GM06990 (cell line): ENCODE results near the gene MACROH2A1.

Experiments
- DNase-seq: peaks from one replicate; pipeline ENCODE4 v3.0.0-alpha.2; 2011; ENCODE audit not compliant: insufficient read length; ENCODE audit errors: extremely low read depth
- H3K27me3 ChIP-seq: replicated peaks from 2 replicates; pipeline ENCODE4 v1.6.0; 2011; ENCODE audit warnings: low read length; ENCODE audit not compliant: control insufficient read depth, insufficient read depth
- H3K36me3 ChIP-seq: 2 replicates; pipeline ENCODE4 v1.5.1; 2011; ENCODE audit warnings: low read length; ENCODE audit not compliant: control insufficient read depth, insufficient read depth
- H3K4me3 ChIP-seq: replicated peaks from 2 replicates; pipeline ENCODE4 v1.5.1; 2011; ENCODE audit warnings: low read depth, mild to moderate bottlenecking, control low read depth, low read length
- TF ChIP-seq, protein P1 (sequence below): IDR thresholded peaks from 2 replicates; pipeline ENCODE4 v1.5.1; 2011; ENCODE audit warnings: low read length, control low read depth, mild to moderate bottlenecking, inconsistent platforms; ENCODE audit not compliant: insufficient read depth, poor library complexity, severe bottlenecking

Gene MACROH2A1

DNA sequence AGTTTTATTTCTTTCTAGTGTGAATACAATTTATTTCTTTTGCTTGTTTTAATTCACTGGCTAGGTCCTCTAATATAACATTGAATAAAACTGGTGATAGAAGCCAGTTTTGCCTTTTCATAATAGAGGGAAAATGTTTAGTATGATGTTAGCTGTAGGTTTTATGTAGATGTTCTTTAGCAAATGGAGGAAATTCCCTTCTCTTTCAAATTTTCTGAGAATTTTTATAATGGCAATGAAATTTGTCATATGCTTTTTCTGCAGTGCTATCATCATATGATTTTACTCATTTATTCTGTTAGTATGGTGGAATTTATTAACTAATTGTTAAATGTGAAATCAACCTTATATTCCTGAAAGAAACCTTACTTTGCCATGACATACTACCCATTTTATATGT is 18.1 kb upstream of the MACROH2A1 start:
- no peak for DNase-seq
- H3K27me3 ChIP-seq: no peaks in the 10 kb centered on the region
- H3K36me3 ChIP-seq: no peaks in the 10 kb centered on the region
- H3K4me3 ChIP-seq: no peak overlapping the region
- TF ChIP-seq, protein P1, sequence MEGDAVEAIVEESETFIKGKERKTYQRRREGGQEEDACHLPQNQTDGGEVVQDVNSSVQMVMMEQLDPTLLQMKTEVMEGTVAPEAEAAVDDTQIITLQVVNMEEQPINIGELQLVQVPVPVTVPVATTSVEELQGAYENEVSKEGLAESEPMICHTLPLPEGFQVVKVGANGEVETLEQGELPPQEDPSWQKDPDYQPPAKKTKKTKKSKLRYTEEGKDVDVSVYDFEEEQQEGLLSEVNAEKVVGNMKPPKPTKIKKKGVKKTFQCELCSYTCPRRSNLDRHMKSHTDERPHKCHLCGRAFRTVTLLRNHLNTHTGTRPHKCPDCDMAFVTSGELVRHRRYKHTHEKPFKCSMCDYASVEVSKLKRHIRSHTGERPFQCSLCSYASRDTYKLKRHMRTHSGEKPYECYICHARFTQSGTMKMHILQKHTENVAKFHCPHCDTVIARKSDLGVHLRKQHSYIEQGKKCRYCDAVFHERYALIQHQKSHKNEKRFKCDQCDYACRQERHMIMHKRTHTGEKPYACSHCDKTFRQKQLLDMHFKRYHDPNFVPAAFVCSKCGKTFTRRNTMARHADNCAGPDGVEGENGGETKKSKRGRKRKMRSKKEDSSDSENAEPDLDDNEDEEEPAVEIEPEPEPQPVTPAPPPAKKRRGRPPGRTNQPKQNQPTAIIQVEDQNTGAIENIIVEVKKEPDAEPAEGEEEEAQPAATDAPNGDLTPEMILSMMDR: no peak

GRCh38 chr5:135405082-135405481 is 6.1 kb upstream of the MACROH2A1 start:
- Histone ChIP-seq H3K27me3 (no peaks in the 10 kb centered on the region), H3K4me3 (no peak overlapping the region), H3K36me3 (no peaks in the 10 kb centered on the region)
- TF ChIP-seq, protein P1: no peak
- no peak for DNase-seq

DNA sequence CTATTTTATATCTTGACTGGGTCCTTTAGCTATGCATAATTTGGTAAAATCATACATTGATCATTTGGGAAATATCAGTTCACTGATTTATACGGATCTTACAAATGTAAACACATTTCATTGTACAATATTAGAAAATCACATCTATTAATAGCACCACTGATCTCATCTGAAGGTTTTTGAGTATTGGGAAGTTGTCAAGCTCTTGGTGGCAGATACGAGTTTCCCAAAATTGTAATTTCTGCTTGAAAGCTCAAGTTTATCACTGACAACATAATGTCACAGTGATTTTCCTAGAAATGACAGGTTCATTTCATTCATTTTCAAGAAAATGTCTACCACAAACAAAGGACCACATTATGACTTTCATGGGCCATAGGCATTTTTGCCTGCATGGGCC is 3.0 kb upstream of the MACROH2A1 start:
- Histone ChIP-seq H3K27me3 (no peaks in the 10 kb centered on the region), H3K4me3 (no peak overlapping the region), H3K36me3 (no peaks in the 10 kb centered on the region)
- no peak for DNase-seq
- TF ChIP-seq, protein P1: no peak

GRCh38 chr5:135400866-135401265 is 1.8 kb upstream of the MACROH2A1 start:
- TF ChIP-seq, protein P1: no peak
- Histone ChIP-seq H3K4me3 (no peak overlapping the region), H3K27me3 (no peaks in the 10 kb centered on the region), H3K36me3 (no peaks in the 10 kb centered on the region)
- DNase-seq: no peak

DNA sequence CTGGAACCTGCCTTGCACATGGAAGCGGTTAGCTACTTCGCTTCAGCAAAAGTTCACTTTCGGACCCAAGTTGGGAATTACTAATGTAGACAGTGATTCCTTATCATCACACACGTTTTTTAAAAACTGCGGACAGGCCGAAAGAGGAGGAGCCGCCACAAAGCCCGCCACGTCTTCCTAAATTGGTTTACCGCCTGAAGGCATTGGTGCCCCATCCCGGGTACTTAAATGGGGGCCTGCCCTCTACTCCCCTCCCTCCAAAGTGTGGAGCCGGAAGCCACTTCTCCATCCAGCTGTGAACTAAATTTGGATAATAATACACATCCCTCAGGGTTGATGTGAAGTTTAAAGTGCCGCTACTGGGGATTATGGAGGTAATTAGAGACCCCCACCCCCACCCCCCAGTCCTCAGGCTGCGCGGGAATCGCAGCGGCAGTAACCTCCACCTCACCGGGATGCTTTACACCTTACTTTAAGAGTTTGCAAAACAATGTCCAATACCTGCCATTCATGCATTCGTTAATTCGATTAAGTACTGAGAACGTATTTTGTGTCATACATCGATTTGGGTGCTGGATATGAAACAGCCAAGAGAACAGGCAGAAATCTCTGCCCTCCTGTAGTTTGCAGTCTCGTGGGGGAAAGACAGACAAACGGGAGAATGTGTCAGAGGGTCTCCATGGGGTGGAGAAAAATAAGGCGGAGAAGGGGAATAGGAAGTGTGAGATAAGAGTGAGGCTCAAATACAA is 937 bp upstream of the MACROH2A1 start:
- no peaks in the 10 kb centered on the region for H3K27me3 ChIP-seq

More for the DNA sequence above, 937 bp upstream of the MACROH2A1 start:
- DNase-seq: no peak
- TF ChIP-seq, protein P1: no peak
- H3K36me3 ChIP-seq: no peaks in the 10 kb centered on the region
- peak overlapping the region; percentile 85 for H3K4me3 ChIP-seq
